Body of pancreas (tissue), 4 donors: ENCODE results near the gene ZMYND15. TPM values are rescaled to one million over a fixed set of nuclear protein-coding genes. Genes with fewer than 3 reads are reported as not detected.

Experiments
- ATAC-seq: fragments of 150-250 bp; one replicate; pipeline ENCODE4 v1.9.1; 2016
- DNase-seq, 4 donors: peaks; one replicate each; pipeline ENCODE4 v3.0.0-alpha.2; 2019
- H3K27ac ChIP-seq, 4 donors: fragments of 200-600 bp; sonication (generic); 1 replicate in 3 of 4; 2 replicates in 1 of 4; pipeline versions ENCODE4 v1.5.1 to v1.6.1; 2016 to 2019; ENCODE audit warnings: mild to moderate bottlenecking in 1 of 4, mixed read lengths in 1 of 4, moderate library complexity in 1 of 4
- H3K27me3 ChIP-seq, 2 donors: fragments of 200-600 bp; sonication (generic); one replicate each; pipeline ENCODE4 v1.6.0; 2016; ENCODE audit warnings: mild to moderate bottlenecking in 1 of 2
- H3K36me3 ChIP-seq, 2 donors: fragments of 200-600 bp; sonication (generic); replicated peaks in 1 of 2; 2 replicates each; pipeline ENCODE4 v1.5.1; 2016; ENCODE audit warnings: low read depth in 2 of 2; ENCODE audit not compliant: insufficient read depth in 1 of 2
- H3K4me1 ChIP-seq: fragments of 200-600 bp; sonication (generic); one replicate; pipeline ENCODE4 v1.6.0; 2016
- H3K4me3 ChIP-seq, 2 donors: fragments of 200-600 bp; sonication (generic); 1 replicate in 1 of 2; 2 replicates in 1 of 2; pipeline ENCODE4 v1.5.1; 2016 to 2019
- H3K9me3 ChIP-seq, 3 donors: fragments of 200-600 bp; sonication (generic); 1 replicate in 2 of 3; 2 replicates in 1 of 3; pipeline ENCODE4 v1.5.1; 2016
- POLR2A ChIP-seq, 3 donors: fragments of 450-650 bp; IDR thresholded peaks; one replicate each; pipeline ENCODE4 v1.6.1; 2016; ENCODE audit warnings: antibody characterized with exemption in 3 of 3, mild to moderate bottlenecking in 2 of 3
- WGBS, 2 donors: methylation state at CpG; one replicate each; pipeline ENCODE4 v1.1.5; 2017; 5-methylcytosine and 5-hydroxymethylcytosine counted together
- intact Hi-C: fragments of 100-400 bp; cut with DNase I; formaldehyde crosslinking; loops from one replicate; pipeline ENCODE4 v1.15.1; 2023
- total RNA-seq, 2 donors: library from RNA; depleted of rRNA; stranded (reverse); fragments of >200 nt; gene quantifications; one replicate each; pipeline ENCODE4 v1.1.0, GENCODE V29; 2016
- TF ChIP-seq, protein P1 (sequence below), 7 experiments: fragments of 450-650 bp in 4 of 7; fragments of 200-600 bp in 3 of 7; sonication (generic) in 3 of 7; IDR thresholded peaks; one replicate each; pipeline ENCODE4 v1.5.1; 2016 to 2019; ENCODE audit warnings: antibody characterized with exemption in 7 of 7

ZMYND15 gene
- total RNA-seq, 2 donors from 2014 or later: 0.52 to 2.3 TPM

DNA sequence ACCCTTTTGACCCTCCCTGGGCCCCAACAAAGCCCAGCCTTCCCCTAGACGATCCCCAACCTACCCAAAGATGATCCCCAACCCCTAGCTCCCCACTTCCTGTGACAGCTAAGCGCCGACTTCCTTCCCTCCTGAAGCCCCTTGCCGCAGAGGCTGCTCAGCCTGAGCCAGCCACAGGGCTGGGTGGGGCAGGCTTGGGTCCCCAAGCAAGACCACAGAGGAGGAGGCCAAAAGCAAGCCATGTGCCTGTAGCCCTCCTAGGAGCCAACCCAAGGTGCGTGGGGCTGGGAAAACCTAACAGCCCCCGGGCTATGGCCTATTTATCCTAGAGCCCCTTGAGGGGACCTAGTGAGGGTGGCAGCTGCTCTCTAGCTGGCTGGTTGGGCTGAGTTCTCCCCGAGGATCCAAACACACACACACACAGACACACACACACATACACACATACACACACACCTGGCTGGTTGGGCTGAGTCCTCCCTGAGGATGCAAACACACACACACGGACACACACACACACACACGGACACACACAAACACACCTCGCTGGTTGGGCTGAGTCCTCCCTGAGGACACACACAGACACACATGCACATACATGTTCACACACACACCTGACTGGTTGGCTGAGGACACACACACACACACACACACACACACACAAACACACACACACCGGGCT lies 24.4 kb upstream of the ZMYND15 start:
- Histone ChIP-seq H3K36me3 (peaks cover 0 to 2% of the 10 kb centered on the region in 2 donors), H3K27me3 (no peaks in the 10 kb centered on the region), H3K27ac (no peak overlapping the region), H3K4me1 (peaks cover 26% of the 10 kb centered on the region), H3K9me3 (no peaks in the 10 kb centered on the region), H3K4me3 (no peak overlapping the region)
- DNase-seq (no peak), ATAC-seq (no peak)
- TF ChIP-seq, protein P1, sequence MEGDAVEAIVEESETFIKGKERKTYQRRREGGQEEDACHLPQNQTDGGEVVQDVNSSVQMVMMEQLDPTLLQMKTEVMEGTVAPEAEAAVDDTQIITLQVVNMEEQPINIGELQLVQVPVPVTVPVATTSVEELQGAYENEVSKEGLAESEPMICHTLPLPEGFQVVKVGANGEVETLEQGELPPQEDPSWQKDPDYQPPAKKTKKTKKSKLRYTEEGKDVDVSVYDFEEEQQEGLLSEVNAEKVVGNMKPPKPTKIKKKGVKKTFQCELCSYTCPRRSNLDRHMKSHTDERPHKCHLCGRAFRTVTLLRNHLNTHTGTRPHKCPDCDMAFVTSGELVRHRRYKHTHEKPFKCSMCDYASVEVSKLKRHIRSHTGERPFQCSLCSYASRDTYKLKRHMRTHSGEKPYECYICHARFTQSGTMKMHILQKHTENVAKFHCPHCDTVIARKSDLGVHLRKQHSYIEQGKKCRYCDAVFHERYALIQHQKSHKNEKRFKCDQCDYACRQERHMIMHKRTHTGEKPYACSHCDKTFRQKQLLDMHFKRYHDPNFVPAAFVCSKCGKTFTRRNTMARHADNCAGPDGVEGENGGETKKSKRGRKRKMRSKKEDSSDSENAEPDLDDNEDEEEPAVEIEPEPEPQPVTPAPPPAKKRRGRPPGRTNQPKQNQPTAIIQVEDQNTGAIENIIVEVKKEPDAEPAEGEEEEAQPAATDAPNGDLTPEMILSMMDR (IDR thresholded peaks at IDR 0.05): no peak
- TF ChIP-seq POLR2A (IDR thresholded peaks at IDR 0.05): no peak
- WGBS, 2 donors: 73 to 74% methylated on average over 7 to 9 of the region's 11 CpGs
- intact Hi-C loops: no loop called here

DNA sequence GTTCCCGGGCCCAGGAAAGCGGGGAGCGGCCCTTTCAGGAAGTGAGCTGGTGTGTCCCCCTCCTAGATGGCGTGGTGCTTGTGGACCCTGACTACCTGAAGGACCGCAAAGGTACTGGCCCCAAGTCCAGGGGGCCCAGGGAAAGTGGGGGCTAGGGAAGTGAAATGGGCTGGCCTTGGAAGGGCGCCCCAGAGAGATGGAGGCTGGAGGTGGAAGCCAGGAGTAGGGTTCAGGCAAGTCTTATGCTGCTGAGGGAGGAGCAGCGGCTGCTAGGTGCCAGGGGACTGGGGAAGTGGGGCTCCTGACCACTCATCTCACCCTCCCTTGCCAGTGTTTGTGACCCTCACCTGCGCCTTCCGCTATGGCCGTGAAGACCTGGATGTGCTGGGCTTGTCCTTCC lies 23.6 kb upstream of the ZMYND15 start:
- intact Hi-C loops: no loop called here
- no peak overlapping the region for H3K27ac ChIP-seq
- H3K4me1 ChIP-seq: peaks cover 32% of the 10 kb centered on the region
- no peak overlapping the region for H3K4me3 ChIP-seq
- no peak for TF ChIP-seq POLR2A (IDR thresholded peaks at IDR 0.05)
- TF ChIP-seq, protein P1 (IDR thresholded peaks at IDR 0.05): no peak
- peaks cover 0 to 2% of the 10 kb centered on the region in 2 donors for H3K36me3 ChIP-seq
- no peaks in the 10 kb centered on the region for H3K9me3 ChIP-seq
- no peak for DNase-seq
- no peak for ATAC-seq
- WGBS, 2 donors: 97 to 100% methylated on average over 10 of the region's 10 CpGs
- H3K27me3 ChIP-seq: no peaks in the 10 kb centered on the region

DNA sequence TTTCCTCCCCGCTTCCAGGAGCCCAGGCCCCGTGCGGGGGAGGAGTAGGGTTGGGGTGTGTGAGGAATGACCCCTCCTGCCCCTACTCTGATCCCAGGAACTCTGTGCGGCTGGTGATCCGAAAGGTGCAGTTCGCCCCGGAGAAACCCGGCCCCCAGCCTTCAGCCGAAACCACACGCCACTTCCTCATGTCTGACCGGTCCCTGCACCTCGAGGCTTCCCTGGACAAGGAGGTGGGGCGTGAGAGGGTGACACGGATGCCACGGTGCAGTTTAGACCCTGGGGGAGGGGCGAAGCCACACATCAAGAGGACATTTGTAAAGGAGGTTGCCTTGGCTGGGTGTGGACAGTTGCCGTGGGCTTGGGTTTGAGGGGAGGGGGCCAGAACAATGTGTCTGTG lies 21.8 kb upstream of the ZMYND15 start:
- intact Hi-C loops: no loop called here
- H3K27me3 ChIP-seq: no peaks in the 10 kb centered on the region
- H3K36me3 ChIP-seq: peaks cover 0 to 2% of the 10 kb centered on the region in 2 donors
- ATAC-seq: no peak
- no peak overlapping the region for H3K4me3 ChIP-seq
- no peaks in the 10 kb centered on the region for H3K9me3 ChIP-seq
- 80 to 92% methylated on average over 14 to 17 of the region's 17 CpGs for WGBS, 2 donors
- no peak overlapping the region for H3K27ac ChIP-seq
- TF ChIP-seq POLR2A (IDR thresholded peaks at IDR 0.05): no peak
- TF ChIP-seq, protein P1 (IDR thresholded peaks at IDR 0.05): no peak
- DNase-seq: no peak
- H3K4me1 ChIP-seq: peaks cover 34% of the 10 kb centered on the region

DNA sequence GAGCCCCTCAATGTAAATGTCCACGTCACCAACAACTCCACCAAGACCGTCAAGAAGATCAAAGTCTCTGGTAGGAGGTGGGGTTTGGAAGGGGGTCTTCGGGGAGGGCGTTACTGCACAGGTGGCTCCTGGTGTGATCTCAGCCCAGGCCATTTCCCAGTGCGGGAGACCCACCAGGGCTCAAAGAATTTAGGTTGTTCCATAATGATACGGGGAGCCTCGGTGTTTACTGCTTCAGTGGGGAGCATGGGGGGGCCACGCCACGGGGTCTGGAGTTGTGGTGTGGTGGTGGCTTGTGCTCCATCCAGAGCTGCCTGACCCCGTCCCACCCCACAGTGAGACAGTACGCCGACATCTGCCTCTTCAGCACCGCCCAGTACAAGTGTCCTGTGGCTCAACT lies 21.4 kb upstream of the ZMYND15 start:
- no peak for TF ChIP-seq POLR2A (IDR thresholded peaks at IDR 0.05)
- TF ChIP-seq, protein P1 (IDR thresholded peaks at IDR 0.05): no peak
- H3K36me3 ChIP-seq: peaks cover 0 to 2% of the 10 kb centered on the region in 2 donors
- H3K9me3 ChIP-seq: no peaks in the 10 kb centered on the region
- no peak for ATAC-seq
- H3K27ac ChIP-seq: no peak overlapping the region
- DNase-seq: no peak
- 94 to 96% methylated on average over 12 to 13 of the region's 13 CpGs for WGBS, 2 donors
- H3K4me1 ChIP-seq: peaks cover 35% of the 10 kb centered on the region
- intact Hi-C loops: no loop called here
- no peaks in the 10 kb centered on the region for H3K27me3 ChIP-seq
- no peak overlapping the region for H3K4me3 ChIP-seq

DNA sequence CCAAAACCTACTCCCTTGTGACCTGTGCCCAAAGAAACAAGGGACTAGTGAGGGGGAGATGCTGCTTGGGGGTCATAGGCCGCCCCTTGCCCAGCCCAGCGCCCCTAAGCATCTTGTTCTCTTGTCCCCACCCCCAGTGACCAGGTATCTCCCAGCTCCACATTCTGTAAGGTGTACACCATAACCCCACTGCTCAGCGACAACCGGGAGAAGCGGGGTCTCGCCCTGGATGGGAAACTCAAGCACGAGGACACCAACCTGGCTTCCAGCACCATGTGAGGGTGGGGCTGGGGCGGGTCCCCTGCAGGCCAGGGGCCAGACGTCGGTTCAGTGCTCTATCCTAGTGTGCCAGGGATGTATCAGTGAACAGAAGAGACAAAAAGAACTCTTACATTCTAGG lies 20.5 kb upstream of the ZMYND15 start:
- ATAC-seq (no peak), DNase-seq (no peak)
- TF ChIP-seq POLR2A (IDR thresholded peaks at IDR 0.05): no peak
- TF ChIP-seq, protein P1 (IDR thresholded peaks at IDR 0.05): no peak
- peaks cover 35% of the 10 kb centered on the region for H3K4me1 ChIP-seq
- 85 to 87% methylated on average over 10 of the region's 10 CpGs for WGBS, 2 donors
- H3K4me3 ChIP-seq: no peak overlapping the region
- H3K9me3 ChIP-seq: no peaks in the 10 kb centered on the region
- intact Hi-C loops: no loop called here
- H3K27me3 ChIP-seq: no peaks in the 10 kb centered on the region
- peak overlapping the region in 1 of 4 donors; percentile 22 for H3K27ac ChIP-seq
- peaks cover 0 to 2% of the 10 kb centered on the region in 2 donors for H3K36me3 ChIP-seq
